ENCODE measurements around the gene UGT1A7. TPM values are rescaled to one million over a fixed set of nuclear protein-coding genes. Genes with fewer than 3 reads are reported as not detected.

Gene UGT1A7
- total and polyA plus RNA-seq, 9 of the 15 experiments (the other 6 are each of a cell fraction or from before 2014, with no cell fraction given), result not detected

- Histone ChIP-seq H3K27me3 (ENCODE audit: control insufficient read depth in 2 of 2, insufficient read depth in 2 of 2, low read length in 2 of 2) (no peaks in the 10 kb centered on the region), H3K79me2 (ENCODE audit: control insufficient read depth, insufficient read depth, low read length) (no peaks in the 10 kb centered on the region), H3K4me1 (replicated peaks in 1 of 2; ENCODE audit: control insufficient read depth in 2 of 2, insufficient read depth in 2 of 2, low read length in 2 of 2) (peaks cover 0 to 7% of the 10 kb centered on the region in 2 experiments; a peak in 2 of 5 replicates), H3K4me3 (no peak overlapping the region), H3K27ac (ENCODE audit: extremely low read depth, low read depth, low read length) (no peak overlapping the region), H3K36me3 (ENCODE audit: control insufficient read depth, insufficient read depth, low read length) (no peaks in the 10 kb centered on the region), H3K9ac (ENCODE audit: insufficient read depth in 1 of 2, low read depth in 2 of 2, low read length in 2 of 2) (no peak overlapping the region), H4K20me1 (replicated peaks; ENCODE audit: control insufficient read depth, insufficient read depth, low read length) (no peaks in the 10 kb centered on the region), H3K9me1 (ENCODE audit: control insufficient read depth, insufficient read depth, low read length) (no peaks in the 10 kb centered on the region), H2AFZ (ENCODE audit: low read depth, low read length) (no peak overlapping the region), H3K9me3 (replicated peaks; ENCODE audit: control insufficient read depth, insufficient read depth, low read depth, low read length) (no peaks in the 10 kb centered on the region), H3K4me2 (ENCODE audit: insufficient read depth, low read length) (no peak overlapping the region)
- in situ Hi-C loops (cut with MboI) (no loop called here), intact Hi-C loops (cut with micrococcal nuclease) (no loop called here)
- BruUV-seq (replicated peaks), result no TSS peak
- TF ChIP-seq MEF2A (IDR thresholded peaks at IDR 0.05; ENCODE audit: control insufficient read depth, low read depth, low read length), result no peak
- TF ChIP-seq ZC3H11A (IDR thresholded peaks at IDR 0.05; ENCODE audit: low read depth, low read length), result no peak
- no peak for TF ChIP-seq ZNF347 (CRISPR knock-in tag; IDR thresholded peaks at IDR 0.05; ENCODE audit: low read depth)
- TF ChIP-seq USF2 (CRISPR knock-in tag; IDR thresholded peaks at IDR 0.05), result no peak
- TF ChIP-seq ZNF395 (CRISPR knock-in tag; IDR thresholded peaks at IDR 0.05), result no peak
- no peak for DNase-seq (ENCODE audit: extremely low read depth in 1 of 4, low spot score in 3 of 4)
- WGBS (ENCODE audit: insufficient coverage, low coverage, missing lambda C conversion rate), result 0% methylated on average over 9 of the region's 10 CpGs
- ATAC-seq, result no peak
- ChIA-PET POLR2A (no interaction called here), CTCF (ENCODE audit: low intra/inter-chr PET ratio) (no interaction called here)
- FAIRE-seq, result no peak
Measured at GRCh38 chr2:233746475-233747282, 65.0 kb downstream of the UGT1A7 start.
